Hepatocyte (in vitro differentiated cells): ENCODE results near the gene WNT7B. TPM values are rescaled to one million over a fixed set of nuclear protein-coding genes. Genes with fewer than 3 reads are reported as not detected.

Experiments used
- DNase-seq: peaks from one replicate; pipeline ENCODE4 v3.0.0-alpha.2; 2016; ENCODE audit warnings: low spot score
- H2AFZ ChIP-seq: fragments of 200-600 bp; sonication (generic); 2 replicates; pipeline ENCODE4 v1.6.0; 2016; ENCODE audit warnings: antibody characterized with exemption, mild to moderate bottlenecking
- H3K27ac ChIP-seq: fragments of 200-600 bp; sonication (generic); 2 replicates; pipeline ENCODE4 v1.5.1; 2016; ENCODE audit warnings: mild to moderate bottlenecking
- H3K27me3 ChIP-seq: fragments of 200-600 bp; sonication (generic); 2 replicates; pipeline ENCODE4 v1.6.1; 2016
- H3K36me3 ChIP-seq: fragments of 200-600 bp; sonication (generic); replicated peaks from 2 replicates; pipeline ENCODE4 v1.5.1; 2016; ENCODE audit warnings: low read depth; ENCODE audit not compliant: insufficient read depth
- H3K4me1 ChIP-seq: fragments of 200-600 bp; sonication (generic); 2 replicates; pipeline ENCODE4 v1.5.1; 2016; ENCODE audit warnings: mild to moderate bottlenecking, moderate library complexity; ENCODE audit not compliant: insufficient read depth
- H3K4me2 ChIP-seq: fragments of 200-600 bp; sonication (generic); 2 replicates; pipeline ENCODE4 v1.6.0; 2016
- H3K4me3 ChIP-seq: fragments of 200-600 bp; sonication (generic); 2 replicates; pipeline ENCODE4 v1.5.1; 2016; ENCODE audit warnings: mild to moderate bottlenecking
- H3K79me2 ChIP-seq: fragments of 200-600 bp; sonication (generic); 2 replicates; pipeline ENCODE4 v1.6.0; 2017; ENCODE audit warnings: mild to moderate bottlenecking
- H3K9me2 ChIP-seq: fragments of 200-600 bp; sonication (generic); replicated peaks from 2 replicates; pipeline ENCODE4 v1.6.0; 2017; ENCODE audit warnings: mild to moderate bottlenecking; ENCODE audit not compliant: insufficient read depth
- H3K9me3 ChIP-seq: fragments of 200-600 bp; sonication (generic); 2 replicates; pipeline ENCODE4 v1.5.1; 2016; ENCODE audit warnings: low read depth, mild to moderate bottlenecking
- H4K20me1 ChIP-seq: fragments of 200-600 bp; sonication (generic); 2 replicates; pipeline ENCODE4 v1.6.0; 2016; ENCODE audit warnings: mild to moderate bottlenecking; ENCODE audit not compliant: insufficient read depth, poor library complexity, severe bottlenecking
- CTCF ChIP-seq: fragments of 200-600 bp; sonication (generic); IDR thresholded peaks from 2 replicates; pipeline ENCODE4 v1.5.1; 2016; ENCODE audit warnings: antibody characterized with exemption, mild to moderate bottlenecking; ENCODE audit not compliant: poor library complexity
- EZH2 ChIP-seq: fragments of 200-600 bp; sonication (generic); IDR thresholded peaks from 2 replicates; pipeline ENCODE4 v1.6.1; 2016; ENCODE audit warnings: antibody characterized with exemption, mild to moderate bottlenecking, borderline replicate concordance
- EZH2phosphoT487 ChIP-seq: fragments of 200-600 bp; sonication (generic); IDR thresholded peaks from one replicate; pipeline ENCODE4 v1.6.1; 2018; ENCODE audit warnings: antibody characterized with exemption, mild to moderate bottlenecking, low read depth, moderate library complexity; ENCODE audit not compliant: unreplicated experiment, severe bottlenecking
- WGBS: methylation state at CpG from one replicate; pipeline ENCODE4 v1.1.6; 2016; ENCODE audit warnings: low lambda C conversion rate; ENCODE audit errors: missing lambda C conversion rate; 5-methylcytosine and 5-hydroxymethylcytosine counted together
- polyA plus RNA-seq: library from polyadenylated mRNA; unstranded; fragments of >200 nt; fragmentation: Nextera tagmentation; extraction: Ambion mirVana; gene quantifications from 2 replicates; pipeline ENCODE4 v1.2.1, GENCODE V29; 2016
- total RNA-seq: library from RNA; depleted of rRNA; stranded (reverse); fragments of >200 nt; gene quantifications from 2 replicates; pipeline ENCODE4 v1.2.3, GENCODE V29; 2014

Gene WNT7B
- total and polyA plus RNA-seq, 2 experiments from 2014 or later = 1.9 to 2.4 TPM

- no peaks in the 10 kb centered on the region for H3K79me2 ChIP-seq
- DNase-seq = no peak
- no peaks in the 10 kb centered on the region for H3K9me2 ChIP-seq
- H3K4me1 ChIP-seq = no peaks in the 10 kb centered on the region
- no peak overlapping the region for H2AFZ ChIP-seq
- no peak overlapping the region for H3K27ac ChIP-seq
- H3K4me2 ChIP-seq = no peak overlapping the region
- H3K27me3 ChIP-seq = no peaks in the 10 kb centered on the region
- H4K20me1 ChIP-seq = no peaks in the 10 kb centered on the region
- H3K4me3 ChIP-seq = no peak overlapping the region
- no peak for TF ChIP-seq EZH2
- no peak for TF ChIP-seq CTCF
- TF ChIP-seq EZH2phosphoT487 = no peak
- H3K9me3 ChIP-seq = no peaks in the 10 kb centered on the region
- H3K36me3 ChIP-seq = no peaks in the 10 kb centered on the region
- WGBS = 88% methylated on average over 8 of the region's 8 CpGs
These were observed 39.0 kb downstream of the WNT7B start for GRCh38 chr22:45937960-45938359.

GRCh38 chr22:45935573-45935972 is 41.4 kb downstream of the WNT7B start:
- no peaks in the 10 kb centered on the region for H3K9me2 ChIP-seq
- no peak for TF ChIP-seq CTCF
- no peak for TF ChIP-seq EZH2phosphoT487
- no peak overlapping the region for H3K4me3 ChIP-seq
- H3K36me3 ChIP-seq = no peaks in the 10 kb centered on the region
- H3K9me3 ChIP-seq = no peaks in the 10 kb centered on the region
- H3K4me1 ChIP-seq = no peaks in the 10 kb centered on the region
- H3K4me2 ChIP-seq = no peak overlapping the region
- H3K27ac ChIP-seq = no peak overlapping the region
- WGBS = 90% methylated on average over 6 of the region's 6 CpGs
- no peak overlapping the region for H2AFZ ChIP-seq
- H4K20me1 ChIP-seq = no peaks in the 10 kb centered on the region
- no peak for DNase-seq
- no peaks in the 10 kb centered on the region for H3K27me3 ChIP-seq
- H3K79me2 ChIP-seq = no peaks in the 10 kb centered on the region

GRCh38 chr22:45934659-45935341 is 42.2 kb downstream of the WNT7B start:
- H3K9me3 ChIP-seq = no peaks in the 10 kb centered on the region
- H3K4me2 ChIP-seq = no peak overlapping the region
- 64% methylated on average over 27 of the region's 27 CpGs for WGBS
- no peaks in the 10 kb centered on the region for H3K79me2 ChIP-seq
- no peaks in the 10 kb centered on the region for H3K27me3 ChIP-seq
- peak; percentile 45 for DNase-seq
- no peak overlapping the region for H3K27ac ChIP-seq
- H3K4me1 ChIP-seq = no peaks in the 10 kb centered on the region
- no peak overlapping the region for H2AFZ ChIP-seq
- no peak overlapping the region for H3K4me3 ChIP-seq
- TF ChIP-seq EZH2 (no peak), EZH2phosphoT487 (no peak), CTCF (no peak)
- H3K36me3 ChIP-seq = no peaks in the 10 kb centered on the region
- no peaks in the 10 kb centered on the region for H4K20me1 ChIP-seq
- H3K9me2 ChIP-seq = no peaks in the 10 kb centered on the region
